Small intestine (tissue), 7 donors: Measurements from ENCODE around the gene STARD13. TPM values are rescaled to one million over a fixed set of nuclear protein-coding genes. Genes with fewer than 3 reads are reported as not detected.
A peak's percentile ranks its signal among the peaks of the same experiment; 100 is the strongest.

ENCODE experiments used
- DNase-seq, 2 donors: peaks; one replicate each; pipeline versions ENCODE4 v3.0.0 to v3.0.0-alpha.2; 2013
- FAIRE-seq: peaks from 2 replicates; lab custom pipeline; 2012; peaks lifted over from hg19 to GRCh38; lab: Jason Lieb, UNC
- H3K27ac ChIP-seq, 3 donors: one replicate each; pipeline ENCODE4 v1.5.1; 2013; ENCODE audit warnings: low read length in 2 of 3, mild to moderate bottlenecking in 2 of 3, control low read depth in 1 of 3, inconsistent platforms in 1 of 3, low read depth in 1 of 3, moderate library complexity in 1 of 3
- H3K27me3 ChIP-seq, 3 donors: one replicate each; pipeline ENCODE4 v1.6.1; 2013; ENCODE audit warnings: low read length in 3 of 3, inconsistent platforms in 1 of 3; ENCODE audit not compliant: control insufficient read depth in 3 of 3, insufficient read depth in 3 of 3
- H3K36me3 ChIP-seq, 3 donors: one replicate each; pipeline ENCODE4 v1.6.1; 2013; ENCODE audit warnings: low read length in 3 of 3, inconsistent platforms in 1 of 3, low read depth in 1 of 3, mild to moderate bottlenecking in 1 of 3, moderate library complexity in 1 of 3; ENCODE audit not compliant: control insufficient read depth in 3 of 3, insufficient read depth in 2 of 3
- H3K4me1 ChIP-seq, 3 donors: one replicate each; pipeline ENCODE4 v1.6.1; 2013; ENCODE audit warnings: low read length in 2 of 3, inconsistent platforms in 1 of 3, low read depth in 1 of 3, mild to moderate bottlenecking in 1 of 3, moderate library complexity in 1 of 3; ENCODE audit not compliant: control insufficient read depth in 3 of 3, insufficient read depth in 2 of 3
- H3K4me3 ChIP-seq, 3 donors: one replicate each; pipeline ENCODE4 v1.5.1; 2013; ENCODE audit warnings: low read length in 3 of 3, control low read depth in 1 of 3, inconsistent platforms in 1 of 3, low read depth in 1 of 3, mild to moderate bottlenecking in 1 of 3, moderate library complexity in 1 of 3
- H3K9me3 ChIP-seq, 2 donors: one replicate each; pipeline ENCODE4 v1.6.1; 2013; ENCODE audit warnings: low read depth in 1 of 2, low read length in 1 of 2; ENCODE audit not compliant: control insufficient read depth in 2 of 2, insufficient read depth in 1 of 2
- WGBS, 3 donors: extraction: QIAGEN DNeasy Blood & Tissue Kit; methylation state at CpG; one replicate each; pipeline ENCODE4 v1.1.7; 2013; 5-methylcytosine and 5-hydroxymethylcytosine counted together
- polyA plus RNA-seq, 4 donors: library from polyadenylated mRNA; stranded (reverse) in 3 of 4; unstranded in 1 of 4; fragments of 200-250 nt in 3 of 4; fragments of 120-200 nt in 1 of 4; gene quantifications; one replicate each; pipeline versions ENCODE4 v1.2.1 to v1.2.3, GENCODE V29; 2013
- donor health status: healthy with polysubstance abuse.
- donor health status: control.
- donor health status: control.
- donor health status: Bipolar disorder and iron deficiency.
- donor health status: healthy.

The STARD13 gene
- polyA plus RNA-seq, 4 donors = 2.2 to 15.3 (median 5.0) TPM

- 78 to 85% (median 83%) methylated on average over 10 of the region's 10 CpGs for WGBS, 3 donors
- Histone ChIP-seq H3K9me3 (no peaks in the 10 kb centered on the region), H3K27me3 (no peaks in the 10 kb centered on the region), H3K27ac (no peak overlapping the region), H3K4me3 (no peak overlapping the region), H3K4me1 (peaks cover 0 to 19% (median 4%) of the 10 kb centered on the region in 3 donors), H3K36me3 (peaks cover 0 to 45% (median 2%) of the 10 kb centered on the region in 3 donors)
- DNase-seq = no peak
- no peak for FAIRE-seq
Measured at GRCh38 chr13:33119856-33120543, 165.6 kb downstream of the STARD13 start.

GRCh38 chr13:33119022-33119781 lies 166.4 kb downstream of the STARD13 start:
- no peak for FAIRE-seq
- Histone ChIP-seq H3K4me1 (peaks cover 0 to 21% (median 4%) of the 10 kb centered on the region in 3 donors), H3K9me3 (no peaks in the 10 kb centered on the region), H3K27me3 (no peaks in the 10 kb centered on the region), H3K36me3 (peaks cover 0 to 45% (median 2%) of the 10 kb centered on the region in 3 donors), H3K27ac (no peak overlapping the region), H3K4me3 (no peak overlapping the region)
- 90 to 93% (median 91%) methylated on average over 7 of the region's 7 CpGs for WGBS, 3 donors
- no peak for DNase-seq

- FAIRE-seq = no peak
Measured at GRCh38 chr13:33116321-33117010, 169.1 kb downstream of the STARD13 start.

GRCh38 chr13:33115274-33115673 lies 170.3 kb downstream of the STARD13 start:
- no peak for FAIRE-seq
- 46 to 85% (median 56%) methylated on average over 2 of the region's 2 CpGs for WGBS, 3 donors
- Histone ChIP-seq H3K27ac (no peak overlapping the region), H3K36me3 (peaks cover 0 to 45% (median 1%) of the 10 kb centered on the region in 3 donors), H3K4me3 (no peak overlapping the region), H3K9me3 (no peaks in the 10 kb centered on the region), H3K27me3 (no peaks in the 10 kb centered on the region), H3K4me1 (peaks cover 0 to 33% (median 5%) of the 10 kb centered on the region in 3 donors)
- peak in 1 of 2 donors; percentile 35 for DNase-seq

More at GRCh38 chr13:33116321-33117010, 169.1 kb downstream of the STARD13 start:
- H3K4me1 ChIP-seq = peaks cover 0 to 33% (median 5%) of the 10 kb centered on the region in 3 donors
- H3K4me3 ChIP-seq = no peak overlapping the region
- no peaks in the 10 kb centered on the region for H3K27me3 ChIP-seq
- H3K9me3 ChIP-seq = no peaks in the 10 kb centered on the region
- peaks cover 0 to 48% (median 2%) of the 10 kb centered on the region in 3 donors for H3K36me3 ChIP-seq
- 60 to 72% (median 70%) methylated on average over 2 of the region's 2 CpGs for WGBS, 3 donors
- DNase-seq = no peak
- H3K27ac ChIP-seq = no peak overlapping the region

- Histone ChIP-seq H3K27ac (no peak overlapping the region), H3K36me3 (peaks cover 0 to 45% (median 0%) of the 10 kb centered on the region in 3 donors), H3K9me3 (no peaks in the 10 kb centered on the region), H3K27me3 (no peaks in the 10 kb centered on the region), H3K4me1 (peaks cover 0 to 33% (median 13%) of the 10 kb centered on the region in 3 donors), H3K4me3 (no peak overlapping the region)
- no peak for DNase-seq
- 93 to 96% (median 94%) methylated on average over 5 of the region's 5 CpGs for WGBS, 3 donors
- no peak for FAIRE-seq
Measured at GRCh38 chr13:33114146-33114545, 171.4 kb downstream of the STARD13 start.

GRCh38 chr13:33112766-33113165 lies 172.8 kb downstream of the STARD13 start:
- Histone ChIP-seq H3K27me3 (no peaks in the 10 kb centered on the region), H3K9me3 (no peaks in the 10 kb centered on the region), H3K36me3 (peaks cover 0 to 46% (median 0%) of the 10 kb centered on the region in 3 donors), H3K4me3 (no peak overlapping the region), H3K4me1 (peaks cover 0 to 33% (median 13%) of the 10 kb centered on the region in 3 donors), H3K27ac (no peak overlapping the region)
- no peak for FAIRE-seq
- 75 to 86% (median 85%) methylated on average over 12 of the region's 12 CpGs for WGBS, 3 donors
- DNase-seq = peak in 1 of 2 donors; percentile 42

GRCh38 chr13:33111414-33112110 lies 174.0 kb downstream of the STARD13 start:
- peaks cover 0 to 46% (median 1%) of the 10 kb centered on the region in 3 donors for H3K36me3 ChIP-seq
- WGBS, 3 donors = 18 to 51% (median 40%) methylated on average over 9 of the region's 9 CpGs
- no peak overlapping the region for H3K27ac ChIP-seq
- DNase-seq (peak; percentile 38 to 67), FAIRE-seq (no peak)
- no peak overlapping the region for H3K4me3 ChIP-seq
- H3K9me3 ChIP-seq = no peaks in the 10 kb centered on the region
- H3K27me3 ChIP-seq = no peaks in the 10 kb centered on the region
- peaks cover 0 to 33% (median 13%) of the 10 kb centered on the region in 3 donors for H3K4me1 ChIP-seq
